CD14-positive monocyte (primary cell): ENCODE results near the gene WFS1. TPM values are rescaled to one million over a fixed set of nuclear protein-coding genes. Genes with fewer than 3 reads are reported as not detected.

Experiments
- DNase-seq, 3 donors: peaks; one replicate each; pipeline ENCODE4 v3.0.0-alpha.2; 2011 to 2022
- H2AFZ ChIP-seq: 2 replicates; pipeline ENCODE4 v1.6.0; 2012; ENCODE audit warnings: mild to moderate bottlenecking, low read depth, low read length, inconsistent platforms; ENCODE audit not compliant: insufficient read depth, poor library complexity, severe bottlenecking
- H3K27ac ChIP-seq, 2 donors: 1 replicate in 1 of 2; 2 replicates in 1 of 2; pipeline ENCODE4 v1.5.1; 2012 to 2013; ENCODE audit warnings: low read length in 2 of 2, control low read depth in 1 of 2, inconsistent platforms in 1 of 2, low read depth in 1 of 2, mild to moderate bottlenecking in 1 of 2
- H3K27me3 ChIP-seq, 2 donors: one replicate each; pipeline versions ENCODE4 v1.6.0 to v1.6.1; 2011 to 2013; ENCODE audit warnings: low read length in 2 of 2; ENCODE audit not compliant: control insufficient read depth in 2 of 2, insufficient read depth in 2 of 2
- H3K36me3 ChIP-seq, 2 donors: replicated peaks in 1 of 2; 1 replicate in 1 of 2; 2 replicates in 1 of 2; pipeline versions ENCODE4 v1.5.1 to v1.6.1; 2012 to 2013; ENCODE audit warnings: low read length in 2 of 2, control low read depth in 1 of 2, inconsistent platforms in 1 of 2, mild to moderate bottlenecking in 1 of 2; ENCODE audit not compliant: insufficient read depth in 2 of 2, control insufficient read depth in 1 of 2
- H3K4me1 ChIP-seq, 2 donors: 1 replicate in 1 of 2; 2 replicates in 1 of 2; pipeline versions ENCODE4 v1.5.1 to v1.6.1; 2012 to 2013; ENCODE audit warnings: low read length in 2 of 2, control low read depth in 1 of 2, inconsistent platforms in 1 of 2, mild to moderate bottlenecking in 1 of 2, moderate library complexity in 1 of 2; ENCODE audit not compliant: insufficient read depth in 2 of 2, control insufficient read depth in 1 of 2
- H3K4me2 ChIP-seq: replicated peaks from 2 replicates; pipeline ENCODE3; 2012; ENCODE audit warnings: low read length, moderate library complexity, mild to moderate bottlenecking; ENCODE audit not compliant: poor library complexity, severe bottlenecking; ENCODE audit errors: extremely low read depth
- H3K4me3 ChIP-seq, 3 experiments: fragments of 200-600 bp in 1 of 3; sonication (generic) in 1 of 3; replicated peaks in 1 of 3; 1 replicate in 2 of 3; 2 replicates in 1 of 3; pipeline ENCODE4 v1.5.1; 2011 to 2013; ENCODE audit warnings: low read length in 3 of 3, mild to moderate bottlenecking in 3 of 3, control low read depth in 2 of 3, low read depth in 2 of 3, inconsistent platforms in 1 of 3, moderate library complexity in 1 of 3
- H3K79me2 ChIP-seq: 2 replicates; pipeline ENCODE4 v1.6.0; 2012; ENCODE audit warnings: mild to moderate bottlenecking, control low read depth, inconsistent platforms, low read length, moderate library complexity; ENCODE audit not compliant: insufficient read depth
- H3K9ac ChIP-seq: 2 replicates; pipeline ENCODE4 v1.6.0; 2017; ENCODE audit warnings: low read length, mild to moderate bottlenecking; ENCODE audit not compliant: insufficient read depth, poor library complexity, severe bottlenecking
- H3K9me3 ChIP-seq, 2 donors: replicated peaks in 1 of 2; 1 replicate in 1 of 2; 2 replicates in 1 of 2; pipeline versions ENCODE4 v1.5.1 to v1.6.1; 2012 to 2013; ENCODE audit warnings: low read length in 2 of 2, control low read depth in 1 of 2; ENCODE audit not compliant: control insufficient read depth in 1 of 2, insufficient read depth in 1 of 2
- H4K20me1 ChIP-seq: 2 replicates; pipeline ENCODE4 v1.6.0; 2012; ENCODE audit warnings: mild to moderate bottlenecking, low read length, control low read depth, moderate library complexity; ENCODE audit not compliant: insufficient read depth
- H3K27ac Mint-ChIP-seq, 7 donors: one replicate each; pipeline ENCODE4 v1.8.0; 2020; ENCODE audit warnings: mild to moderate bottlenecking in 7 of 7, mixed read lengths in 7 of 7, moderate library complexity in 6 of 7, inconsistent platforms in 2 of 7
- H3K27me3 Mint-ChIP-seq, 3 donors: one replicate each; pipeline ENCODE4 v1.8.0; 2021 to 2022; ENCODE audit warnings: low read depth in 3 of 3, mild to moderate bottlenecking in 3 of 3, mixed read lengths in 3 of 3, moderate library complexity in 3 of 3, inconsistent platforms in 1 of 3
- H3K36me3 Mint-ChIP-seq, 2 donors: one replicate each; pipeline ENCODE4 v1.8.0; 2020; ENCODE audit warnings: mixed read lengths in 2 of 2, inconsistent platforms in 1 of 2, mild to moderate bottlenecking in 1 of 2
- H3K4me1 Mint-ChIP-seq: one replicate; pipeline ENCODE4 v1.8.0; 2020; ENCODE audit warnings: mild to moderate bottlenecking, mixed read lengths
- H3K4me3 Mint-ChIP-seq, 2 donors: one replicate each; pipeline ENCODE4 v1.8.0; 2020; ENCODE audit warnings: mild to moderate bottlenecking in 2 of 2, mixed read lengths in 2 of 2, moderate library complexity in 1 of 2
- H3K9me3 Mint-ChIP-seq, 7 donors: one replicate each; pipeline ENCODE4 v1.8.0; 2020 to 2022; ENCODE audit warnings: mixed read lengths in 7 of 7, mild to moderate bottlenecking in 6 of 7, moderate library complexity in 6 of 7, inconsistent platforms in 2 of 7
- WGBS: methylation state at CpG from one replicate; pipeline ENCODE4 v1.1.5; 2013; ENCODE audit warnings: missing lambda C conversion rate; ENCODE audit not compliant: insufficient coverage; 5-methylcytosine and 5-hydroxymethylcytosine counted together
- intact Hi-C, 2 donors: fragments of 100-400 bp; cut with micrococcal nuclease; formaldehyde crosslinking; loops; one replicate each; pipeline versions ENCODE4 v1.15.0 to v1.15.1; 2023
- polyA plus RNA-seq, 3 donors: library from polyadenylated mRNA; depleted of rRNA in 1 of 3; unstranded in 2 of 3; stranded (reverse) in 1 of 3; fragments of 300-500 nt in 2 of 3; fragments of >200 nt in 1 of 3; fragmentation: Illumina TruSeq in 2 of 3; gene quantifications; 1 replicate in 2 of 3; 2 replicates in 1 of 3; pipeline ENCODE4 v1.2.3, GENCODE V29; 2012 to 2021
- TF ChIP-seq, protein P1 (sequence below): fragments of 200-600 bp; IDR thresholded peaks from one replicate; pipeline ENCODE4 v1.8.0; 2022; ENCODE audit warnings: antibody characterized with exemption, mild to moderate bottlenecking

WFS1 gene
- polyA plus RNA-seq, 3 donors = 0.39 to 1.8 (median 0.93) TPM

DNA sequence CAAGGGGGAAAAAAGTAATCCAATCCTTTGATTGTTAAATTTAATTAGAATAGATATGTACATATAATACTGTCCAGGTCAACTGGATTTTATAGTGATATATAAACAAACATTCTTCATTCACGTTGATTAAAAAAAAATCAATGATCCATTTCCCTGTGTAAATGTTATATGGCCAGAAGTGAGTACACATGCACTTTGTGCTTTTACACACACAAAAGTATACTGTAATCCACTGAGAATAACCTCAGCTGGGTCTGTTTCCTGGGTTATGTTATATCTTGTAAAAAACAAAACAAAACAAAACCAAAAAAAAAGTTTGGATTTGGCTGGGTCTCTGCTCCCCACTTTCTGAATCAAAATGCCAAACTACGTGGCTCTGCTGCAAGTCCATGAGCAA lies 51.7 kb downstream of the WFS1 start:
- H3K79me2 ChIP-seq = no peaks in the 10 kb centered on the region
- no peak overlapping the region for H3K4me3 ChIP-seq
- TF ChIP-seq, protein P1, sequence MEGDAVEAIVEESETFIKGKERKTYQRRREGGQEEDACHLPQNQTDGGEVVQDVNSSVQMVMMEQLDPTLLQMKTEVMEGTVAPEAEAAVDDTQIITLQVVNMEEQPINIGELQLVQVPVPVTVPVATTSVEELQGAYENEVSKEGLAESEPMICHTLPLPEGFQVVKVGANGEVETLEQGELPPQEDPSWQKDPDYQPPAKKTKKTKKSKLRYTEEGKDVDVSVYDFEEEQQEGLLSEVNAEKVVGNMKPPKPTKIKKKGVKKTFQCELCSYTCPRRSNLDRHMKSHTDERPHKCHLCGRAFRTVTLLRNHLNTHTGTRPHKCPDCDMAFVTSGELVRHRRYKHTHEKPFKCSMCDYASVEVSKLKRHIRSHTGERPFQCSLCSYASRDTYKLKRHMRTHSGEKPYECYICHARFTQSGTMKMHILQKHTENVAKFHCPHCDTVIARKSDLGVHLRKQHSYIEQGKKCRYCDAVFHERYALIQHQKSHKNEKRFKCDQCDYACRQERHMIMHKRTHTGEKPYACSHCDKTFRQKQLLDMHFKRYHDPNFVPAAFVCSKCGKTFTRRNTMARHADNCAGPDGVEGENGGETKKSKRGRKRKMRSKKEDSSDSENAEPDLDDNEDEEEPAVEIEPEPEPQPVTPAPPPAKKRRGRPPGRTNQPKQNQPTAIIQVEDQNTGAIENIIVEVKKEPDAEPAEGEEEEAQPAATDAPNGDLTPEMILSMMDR = no peak
- no peaks in the 10 kb centered on the region for H4K20me1 ChIP-seq
- H3K27me3 ChIP-seq = peaks cover 0 to 16% of the 10 kb centered on the region in 2 donors
- H3K9me3 ChIP-seq = no peaks in the 10 kb centered on the region
- no peak overlapping the region for H3K9ac ChIP-seq
- H3K4me3 Mint-ChIP-seq = no peak overlapping the region
- no peaks in the 10 kb centered on the region for H3K36me3 ChIP-seq
- H3K27ac Mint-ChIP-seq = no peak overlapping the region
- H3K4me1 ChIP-seq = no peaks in the 10 kb centered on the region
- intact Hi-C loops = no loop called here
- H3K27me3 Mint-ChIP-seq = peaks cover 23 to 38% (median 31%) of the 10 kb centered on the region in 3 donors
- H3K36me3 Mint-ChIP-seq = no peaks in the 10 kb centered on the region
- H3K4me2 ChIP-seq = no peak overlapping the region
- H3K9me3 Mint-ChIP-seq = peaks cover 2 to 12% (median 4%) of the 10 kb centered on the region in 7 donors
- no peak overlapping the region for H3K27ac ChIP-seq
- WGBS = no CpG with 5 or more reads among the region's 2 CpGs
- no peaks in the 10 kb centered on the region for H3K4me1 Mint-ChIP-seq
- no peak for DNase-seq
- no peak overlapping the region for H2AFZ ChIP-seq

DNA sequence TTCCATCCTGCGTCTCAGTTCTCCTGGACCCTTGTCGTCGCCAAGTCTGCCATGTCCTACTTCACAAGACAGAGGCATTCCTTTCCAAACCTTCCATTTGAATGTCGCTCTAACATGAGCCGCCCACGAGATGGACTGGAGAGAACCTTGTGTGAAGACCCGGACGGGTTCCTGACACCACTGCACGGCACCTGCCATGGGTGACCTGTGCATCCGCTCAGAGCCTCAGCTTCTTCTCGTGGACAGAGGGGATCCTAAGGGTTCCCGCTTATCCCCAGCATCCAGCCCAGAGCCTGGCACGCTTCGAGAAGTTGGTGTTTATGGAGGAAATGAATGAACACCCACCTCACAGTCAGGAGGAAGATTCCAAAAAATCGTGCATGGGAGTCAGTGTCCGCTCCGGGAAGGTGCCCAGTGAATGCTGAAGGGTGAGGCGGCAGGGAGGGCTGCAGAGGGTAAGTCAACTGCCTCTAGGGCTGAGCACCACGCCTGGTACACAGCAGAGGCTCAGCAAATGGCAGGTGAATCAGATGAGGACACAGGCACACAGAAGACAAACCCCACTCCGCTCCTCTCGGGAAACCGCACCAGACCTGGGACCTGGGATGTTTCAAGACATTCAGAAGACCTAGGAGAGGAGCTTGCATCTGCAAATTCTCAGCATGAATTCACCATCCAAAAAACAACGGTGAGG lies 52.6 kb downstream of the WFS1 start:
- peaks cover 0 to 16% of the 10 kb centered on the region in 2 donors for H3K27me3 ChIP-seq
- Mint-ChIP-seq H3K9me3 (peaks cover 2 to 12% (median 4%) of the 10 kb centered on the region in 7 donors), H3K4me1 (no peaks in the 10 kb centered on the region), H3K36me3 (no peaks in the 10 kb centered on the region), H3K4me3 (no peak overlapping the region), H3K27me3 (peaks cover 28 to 41% (median 36%) of the 10 kb centered on the region in 3 donors), H3K27ac (no peak overlapping the region)
- WGBS = 92% methylated on average over 13 of the region's 23 CpGs
- H3K4me2 ChIP-seq = no peak overlapping the region
- H4K20me1 ChIP-seq = no peaks in the 10 kb centered on the region
- no peaks in the 10 kb centered on the region for H3K79me2 ChIP-seq
- no peaks in the 10 kb centered on the region for H3K9me3 ChIP-seq
- no peaks in the 10 kb centered on the region for H3K36me3 ChIP-seq
- H3K9ac ChIP-seq = no peak overlapping the region
- DNase-seq = no peak
- H2AFZ ChIP-seq = no peak overlapping the region
- no peak overlapping the region for H3K4me3 ChIP-seq
- TF ChIP-seq, protein P1 = no peak
- H3K27ac ChIP-seq = no peak overlapping the region
- intact Hi-C loops = no loop called here
- no peaks in the 10 kb centered on the region for H3K4me1 ChIP-seq
